Activated CD8-positive, alpha-beta memory T cell treated with anti-CD3 and anti-CD28 coated beads for 1 hour (primary cell): ENCODE measurements around the gene ANLN.
"Not testable (repeated sequence)": the region's sequence is repeated elsewhere in the genome, so short reads cannot be mapped to it uniquely, and the experiment has no call there.

Source experiments
- DNase-seq, 2 donors: peaks; one replicate each; pipeline ENCODE4 v3.0.0-alpha.2; 2020; ENCODE audit warnings: low read depth in 1 of 2; ENCODE audit errors: extremely low read depth in 1 of 2

Gene ANLN

GRCh38 chr7:36462551-36463137 is 73.0 kb downstream of the ANLN start:
- no peak for DNase-seq

GRCh38 chr7:36464271-36464670 is 74.6 kb downstream of the ANLN start:
- no peak for DNase-seq

GRCh38 chr7:36466001-36466400 is 76.3 kb downstream of the ANLN start:
- not testable (repeated sequence) for DNase-seq

- no peak for DNase-seq
Observed at GRCh38 chr7:36468370-36469101, 78.9 kb downstream of the ANLN start.

DNA sequence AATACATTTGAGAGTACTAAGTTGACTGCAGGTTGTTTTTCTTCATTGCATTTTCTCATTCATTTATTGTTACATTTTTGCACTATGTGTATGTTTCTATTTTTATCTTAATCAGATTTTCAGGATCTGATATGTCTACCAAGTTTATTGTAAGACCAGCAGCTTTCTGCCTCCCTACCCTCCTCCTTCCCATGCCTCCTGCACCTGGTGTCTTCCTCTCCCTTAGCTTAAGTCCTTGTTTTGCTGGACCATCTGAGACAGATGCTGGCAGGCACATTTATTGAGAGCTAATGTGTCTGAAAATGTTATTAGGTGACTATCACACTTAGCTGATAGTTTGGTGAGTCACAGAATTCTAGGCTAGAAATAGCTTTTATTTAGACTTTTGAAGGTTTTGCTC is 79.6 kb downstream of the ANLN start:
- DNase-seq: no peak

GRCh38 chr7:36472141-36472729 is 82.6 kb downstream of the ANLN start:
- DNase-seq: no peak

GRCh38 chr7:36473454-36474282 is 84.0 kb downstream of the ANLN start:
- DNase-seq: peak in 1 of 2 donors; percentile 3

GRCh38 chr7:36474283-36475010 is 84.8 kb downstream of the ANLN start:
- no peak for DNase-seq

DNA sequence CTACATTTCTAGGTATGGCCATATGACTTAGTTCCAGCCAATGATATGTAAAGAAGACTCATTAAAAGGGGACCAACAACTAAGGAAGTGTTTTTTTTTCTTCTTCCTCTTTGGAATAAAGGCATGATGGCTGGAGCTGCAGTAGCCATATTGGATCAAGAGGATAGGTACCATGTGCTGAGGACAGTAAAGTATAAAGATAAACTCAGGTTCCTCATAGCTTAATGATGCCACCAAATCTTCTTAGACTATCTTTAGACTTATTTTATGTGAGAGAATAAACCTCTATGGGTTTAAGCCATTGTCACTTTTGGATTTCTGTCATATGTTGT is 85.3 kb downstream of the ANLN start:
- no peak for DNase-seq

DNA sequence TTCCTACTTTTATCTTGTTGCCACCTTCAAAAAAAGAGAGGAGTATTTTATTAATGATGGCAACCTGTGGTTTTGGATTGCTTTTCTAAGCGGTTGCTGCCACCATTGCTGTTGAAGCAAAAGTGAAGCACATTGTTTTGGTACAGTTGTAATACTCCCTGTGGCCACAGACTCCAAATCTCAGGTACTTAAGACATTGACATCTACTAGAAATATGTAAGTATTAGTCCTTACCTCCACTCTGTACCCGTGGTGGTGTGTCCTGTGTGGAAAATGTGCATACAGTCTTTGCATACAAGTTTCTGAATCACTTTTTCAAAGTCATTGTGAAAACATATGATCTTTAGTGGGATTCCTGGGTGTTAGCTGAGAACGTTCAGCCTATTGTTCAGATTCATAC is 85.7 kb downstream of the ANLN start:
- DNase-seq: no peak

DNA sequence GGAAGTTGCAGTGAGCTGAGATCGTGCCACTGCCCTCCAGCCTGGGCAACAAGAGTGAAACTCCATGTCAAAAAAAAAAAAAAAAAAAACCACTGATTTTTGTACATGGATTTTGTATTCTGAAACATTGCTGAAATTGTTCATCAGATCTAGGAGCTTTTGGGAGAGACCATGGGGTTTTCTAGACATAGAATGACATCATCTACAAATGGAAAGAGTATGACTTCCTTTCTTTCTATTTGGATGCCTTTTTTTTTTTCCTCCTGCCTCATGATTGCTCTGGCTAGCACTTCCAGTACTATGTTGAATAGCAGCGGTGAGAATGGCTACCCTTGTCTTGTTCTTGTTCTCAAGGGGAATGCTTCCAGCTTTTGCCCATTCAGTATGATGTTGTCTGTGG is 89.1 kb downstream of the ANLN start:
- no peak for DNase-seq

DNA sequence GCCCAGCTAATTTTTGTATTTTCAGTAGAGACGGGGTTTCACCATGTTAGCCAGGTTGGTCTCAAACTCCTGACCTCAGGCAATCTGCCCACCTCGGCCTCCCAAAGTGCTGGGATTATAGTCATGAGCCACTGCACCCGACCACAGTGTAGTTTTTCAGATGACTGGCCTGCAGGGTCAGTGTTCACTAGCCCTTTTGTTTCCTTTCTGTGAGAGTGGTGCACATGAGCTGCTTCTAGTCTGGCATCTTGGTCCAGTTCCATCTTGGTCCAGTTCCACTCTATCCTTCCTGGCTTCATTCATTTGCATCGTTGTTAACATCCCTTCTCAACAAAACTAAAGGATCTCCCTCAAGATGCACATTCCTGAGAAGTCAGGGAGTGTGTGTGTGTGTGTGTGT is 94.2 kb downstream of the ANLN start:
- not testable (repeated sequence) for DNase-seq

DNA sequence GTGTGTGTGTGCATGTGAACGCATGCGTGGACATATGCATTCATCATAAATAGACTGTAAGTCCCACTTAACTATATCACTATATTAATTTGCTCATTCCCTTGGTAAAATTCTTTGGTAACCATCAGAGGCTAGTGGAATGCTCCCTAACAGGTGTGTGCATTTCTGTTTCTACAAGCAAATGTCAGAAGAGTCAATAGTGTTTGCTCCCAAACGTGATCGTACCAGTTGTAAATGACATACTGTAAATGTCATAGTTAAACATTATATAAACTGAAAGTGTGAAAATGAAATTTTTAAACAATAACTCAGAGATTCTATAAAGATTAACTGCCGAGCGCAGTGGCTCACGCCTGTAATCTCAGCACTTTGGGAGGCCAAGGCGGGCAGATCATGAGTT is 94.6 kb downstream of the ANLN start:
- DNase-seq: no peak

DNA sequence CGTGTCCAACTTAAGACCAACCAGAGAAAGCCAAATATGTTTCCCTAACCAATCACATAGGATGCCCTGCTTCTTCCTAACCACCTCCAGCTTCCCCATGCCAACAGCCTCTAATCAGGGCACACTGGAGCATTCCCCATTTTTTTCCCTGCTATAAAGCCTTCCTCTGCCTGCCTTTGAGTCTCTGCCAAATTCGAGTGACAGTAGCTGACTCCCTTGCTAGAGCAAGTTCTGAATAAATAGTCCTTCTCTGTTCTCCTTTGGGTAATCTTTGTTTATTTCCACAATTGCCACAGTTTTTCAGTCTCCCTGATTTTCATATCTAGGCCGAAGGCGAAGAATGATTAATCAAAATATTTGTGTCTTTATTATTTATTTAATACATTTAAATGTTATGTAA is 96.7 kb downstream of the ANLN start:
- no peak for DNase-seq

- no peak for DNase-seq
Observed at GRCh38 chr7:36487756-36488336, 98.2 kb downstream of the ANLN start.

DNA sequence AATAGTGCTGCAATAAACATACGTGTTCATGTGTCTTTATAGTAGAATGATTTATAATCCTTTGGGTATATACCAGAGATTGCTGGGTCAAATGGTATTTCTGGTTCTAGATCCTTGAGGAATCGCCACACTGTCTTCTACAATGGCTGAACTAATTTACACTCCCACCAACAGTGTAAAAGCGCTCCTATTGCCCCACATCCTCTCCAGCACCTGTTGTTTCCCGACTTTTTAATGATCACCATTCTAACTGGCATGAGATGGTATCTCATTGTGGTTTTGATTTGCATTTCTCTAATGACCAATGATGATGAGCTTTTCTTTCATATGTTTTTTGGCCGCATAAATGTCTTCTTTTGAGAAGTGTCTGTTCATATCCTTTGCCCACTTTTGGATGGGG is 99.0 kb downstream of the ANLN start:
- not testable (repeated sequence) for DNase-seq

GRCh38 chr7:36490419-36490830 is 100.8 kb downstream of the ANLN start:
- no peak for DNase-seq

GRCh38 chr7:36491317-36491716 is 101.7 kb downstream of the ANLN start:
- no peak for DNase-seq

GRCh38 chr7:36496576-36496975 is 106.9 kb downstream of the ANLN start:
- DNase-seq: no peak

- DNase-seq: not testable (repeated sequence)
Observed at GRCh38 chr7:36497176-36497575, 107.5 kb downstream of the ANLN start.

DNA sequence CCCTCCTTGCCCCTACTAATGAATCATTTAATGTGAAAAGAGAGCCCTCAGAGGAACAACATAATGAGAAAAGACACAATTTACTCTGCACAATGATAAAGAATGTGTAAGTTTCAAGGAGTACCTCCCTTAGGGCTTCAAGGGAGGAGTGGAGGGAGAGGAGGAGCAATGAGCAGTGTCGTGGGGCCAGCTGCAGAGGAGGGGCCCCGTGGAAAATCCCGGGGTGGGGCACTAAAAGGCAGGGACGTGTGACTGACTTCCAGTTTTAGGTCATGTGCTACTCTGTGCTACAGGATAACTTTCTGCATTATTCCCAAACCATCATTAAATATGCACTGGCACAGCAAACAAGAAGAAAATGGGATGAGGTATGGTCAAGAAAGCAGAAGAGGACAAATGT is 108.1 kb downstream of the ANLN start:
- no peak for DNase-seq
